ENCODE measurements around the gene MISP.

Gene MISP

DNA sequence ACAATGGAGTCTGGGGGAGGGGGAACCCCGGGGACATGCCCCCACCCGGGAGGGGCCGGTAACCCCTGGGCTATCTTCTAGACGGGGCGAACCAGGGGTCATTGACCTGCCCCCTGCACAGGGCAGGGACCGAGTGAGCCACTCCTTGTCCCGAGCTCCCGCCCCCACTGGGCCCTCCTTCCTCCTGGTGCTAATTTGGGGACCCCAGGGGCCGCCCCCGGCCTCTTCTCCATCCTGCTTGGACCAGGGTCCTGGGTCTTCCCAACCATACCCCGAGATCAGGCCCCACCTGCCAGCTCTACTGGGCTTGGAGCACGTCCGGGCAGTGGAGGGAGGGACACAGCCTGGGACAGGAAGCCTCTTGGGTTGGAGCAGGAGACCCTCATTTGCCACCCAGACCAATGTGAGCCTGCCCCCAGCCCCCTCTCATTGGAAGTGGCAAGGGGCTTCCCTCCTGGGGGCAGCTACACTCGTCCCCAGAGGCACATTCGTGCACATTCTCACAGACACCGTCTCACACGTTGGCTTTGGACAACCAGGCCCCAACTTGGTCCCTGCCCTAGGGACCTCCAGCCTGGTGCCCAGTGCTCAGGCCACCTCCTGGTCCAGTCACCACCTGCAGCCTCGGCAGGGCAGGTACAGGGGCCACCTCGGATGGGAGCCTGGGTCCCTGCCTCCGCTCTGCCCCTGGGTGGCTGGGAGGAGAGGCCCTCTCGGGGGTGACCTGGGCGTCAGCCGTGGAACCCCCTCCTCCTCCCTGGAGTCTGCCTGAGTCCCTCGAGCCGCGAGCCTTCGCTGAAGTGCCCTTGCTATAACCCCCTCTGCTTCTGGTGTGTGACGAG is 3.3 kb upstream of the MISP start:
- no peak for DNase-seq

DNA sequence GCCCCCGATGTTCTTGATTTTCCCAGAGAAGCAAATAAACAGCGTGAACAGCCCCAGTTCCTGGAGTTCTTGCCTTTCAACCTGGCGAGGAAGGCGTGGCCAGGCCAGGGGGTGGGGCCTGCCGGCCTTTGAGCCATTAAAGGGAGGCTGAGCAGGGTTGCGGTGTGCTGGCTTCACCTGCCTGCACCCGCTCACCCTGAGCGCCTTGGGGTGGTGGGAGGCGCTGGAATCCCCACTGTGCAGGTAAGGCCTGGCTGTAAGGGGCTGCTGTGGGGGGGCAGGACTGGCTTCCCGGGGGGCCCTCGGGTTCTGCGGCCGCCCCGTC is 2.7 kb upstream of the MISP start:
- DNase-seq = no peak

DNA sequence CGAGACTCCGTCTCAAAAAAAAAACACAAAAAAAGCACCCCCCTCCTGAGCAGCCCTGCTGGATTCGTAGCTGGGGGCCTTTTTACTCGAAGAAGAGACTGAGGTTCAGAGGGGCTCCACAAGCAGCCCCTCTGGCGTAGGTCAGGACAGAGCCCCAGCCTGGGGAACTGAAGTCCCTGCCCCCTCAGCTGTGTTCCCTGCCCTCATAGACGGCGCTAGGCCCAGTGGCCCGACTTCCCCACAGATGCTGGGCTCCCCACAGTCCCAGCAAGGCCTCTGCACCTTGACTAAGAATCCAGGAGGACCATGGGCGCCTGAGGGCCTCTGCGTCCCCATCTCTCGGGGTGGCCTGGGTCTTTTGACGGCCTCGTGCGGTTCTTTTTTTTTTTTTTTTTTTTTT is 1.1 kb upstream of the MISP start:
- DNase-seq = no peak

DNA sequence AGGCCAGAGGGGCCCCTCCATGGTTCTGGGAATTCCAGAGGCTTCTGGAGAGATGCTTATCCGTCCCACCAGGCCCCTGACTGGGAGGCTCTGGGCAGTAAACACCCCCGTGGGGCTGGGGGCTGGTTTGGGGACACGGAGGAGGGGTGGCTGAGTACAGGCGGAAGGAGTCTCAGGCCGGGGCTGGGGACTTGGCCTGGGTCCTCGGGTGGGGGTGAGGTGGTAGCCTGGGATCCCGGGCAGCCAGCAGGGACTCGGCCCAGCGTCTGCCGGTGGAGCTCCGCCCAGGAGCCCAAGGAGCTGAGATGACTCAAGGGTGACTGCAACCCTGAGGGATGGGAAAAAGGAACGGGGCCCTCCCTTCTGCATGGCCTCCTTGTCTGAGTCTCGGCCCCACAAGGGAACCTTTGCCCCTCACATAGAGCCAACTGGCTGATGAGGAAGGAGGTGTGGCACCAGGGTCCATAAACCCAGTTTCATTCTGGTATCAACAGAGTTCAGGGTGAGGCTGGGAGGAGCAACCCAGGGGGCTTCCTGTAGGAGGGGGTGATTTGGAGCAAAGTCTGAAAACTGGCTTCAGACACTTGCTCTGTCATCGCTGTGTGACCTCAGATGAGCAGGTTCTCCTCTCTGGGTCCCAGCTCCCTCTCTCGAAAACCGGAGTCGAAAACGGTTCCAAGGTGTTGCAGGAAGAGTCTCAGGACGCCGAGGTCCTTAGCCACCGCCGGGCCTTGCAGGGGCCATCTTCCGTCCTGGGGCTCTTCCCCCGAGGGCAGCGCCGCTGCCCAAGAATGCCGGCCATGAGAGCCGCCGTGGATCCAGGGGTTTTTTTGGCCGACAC is 809 bp downstream of the MISP start:
- no peak for DNase-seq

DNA sequence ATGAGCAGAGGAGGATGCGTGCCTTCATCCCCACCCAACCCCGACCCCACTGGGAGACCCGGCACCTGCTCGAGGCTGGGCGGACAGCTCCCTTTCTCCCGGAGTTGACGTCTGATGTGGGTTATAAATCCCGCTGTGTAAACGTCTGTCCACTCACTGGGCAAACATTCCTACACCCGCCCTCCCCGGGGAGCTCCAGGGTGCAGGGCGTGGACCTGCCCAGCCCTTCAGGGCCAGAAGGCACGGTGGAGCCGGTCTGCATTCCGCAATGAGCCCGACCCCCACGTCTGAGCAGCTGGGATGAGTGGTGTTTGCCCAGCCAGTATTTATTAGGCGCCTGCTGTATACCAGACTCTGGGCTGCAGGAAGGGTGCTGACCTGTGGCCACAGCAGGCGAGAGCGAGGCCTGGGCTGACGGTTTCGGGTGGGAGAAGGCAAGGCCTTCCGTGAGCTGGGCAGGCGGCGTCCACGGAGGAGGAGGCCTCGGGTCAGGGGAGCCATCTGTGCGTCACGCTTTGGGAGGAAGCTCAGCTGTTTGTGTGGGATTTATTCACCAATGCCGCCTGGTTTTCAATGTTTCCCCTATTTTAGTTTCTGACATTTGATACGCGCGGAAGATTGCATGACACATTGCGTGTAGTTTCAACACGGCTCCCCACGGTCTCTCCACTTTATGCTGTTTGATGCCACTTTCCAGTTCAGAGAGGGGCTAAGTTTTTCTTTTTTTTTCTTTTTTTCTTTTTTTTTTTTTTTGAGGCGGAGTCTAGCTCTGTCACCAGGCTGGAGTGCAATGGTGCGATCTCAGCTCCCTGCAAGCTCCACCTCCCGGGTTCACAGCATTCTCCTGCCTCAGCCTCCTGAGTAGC is 2.0 kb downstream of the MISP start:
- DNase-seq = no peak

DNA sequence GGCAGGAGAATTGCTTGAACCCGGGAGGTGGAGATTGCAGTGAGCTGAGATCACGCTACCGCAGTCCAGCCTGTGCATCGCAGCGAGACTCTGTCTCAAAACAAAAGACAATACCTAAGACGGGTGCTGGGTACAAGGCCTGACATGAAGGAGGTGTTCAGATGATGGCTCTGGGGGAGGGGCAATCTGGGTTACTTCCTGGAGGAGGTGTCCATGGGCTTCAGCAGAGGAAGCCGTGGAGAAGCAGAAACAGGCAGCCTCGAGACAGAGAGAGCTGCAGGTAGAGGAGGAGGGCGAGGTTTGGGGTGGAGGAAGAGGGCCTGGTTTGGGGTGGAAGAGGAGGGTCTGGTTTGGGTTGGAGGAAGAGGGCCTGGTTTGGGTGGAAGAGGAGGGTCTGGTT is 3.6 kb downstream of the MISP start:
- no peak for DNase-seq

DNA sequence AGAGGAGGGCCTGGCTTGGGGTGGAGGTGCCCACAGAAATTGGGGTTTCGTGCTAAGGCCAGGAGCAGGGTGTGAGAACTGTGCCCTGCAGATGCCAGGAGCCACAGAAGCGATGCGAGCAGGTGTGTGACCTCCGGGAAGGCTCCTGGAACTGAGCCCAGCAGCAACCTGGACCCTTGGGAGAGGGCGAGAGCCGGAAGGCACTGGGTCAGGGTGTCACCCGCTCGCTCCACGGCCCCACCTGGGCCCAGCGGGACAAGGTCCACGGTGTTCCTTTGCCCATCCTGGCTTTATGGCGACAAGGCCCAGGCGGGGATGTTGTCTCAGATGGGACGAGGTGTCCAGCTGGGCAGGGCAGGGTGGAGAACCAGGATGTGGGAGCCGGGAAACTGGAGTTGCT is 4.2 kb downstream of the MISP start:
- DNase-seq = no peak

DNA sequence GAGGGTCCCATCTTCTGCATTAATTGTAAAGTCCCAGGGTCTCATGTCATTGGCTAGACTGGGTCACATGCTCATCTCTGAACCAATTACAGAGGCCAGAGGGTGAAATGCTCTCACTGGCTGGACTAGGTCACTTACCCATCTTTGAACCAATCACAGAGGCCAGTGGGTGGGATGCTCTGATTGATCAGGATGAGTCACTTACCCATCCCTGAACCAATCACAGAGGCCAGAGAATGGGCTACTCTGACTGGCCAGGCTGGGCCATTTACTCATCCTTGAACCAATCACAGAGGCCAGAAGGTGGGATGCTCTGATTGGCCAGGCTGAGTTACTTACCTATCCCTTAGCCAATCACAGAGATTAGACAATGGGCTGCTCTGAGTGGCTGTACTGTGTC is 5.3 kb downstream of the MISP start:
- no peak for DNase-seq

DNA sequence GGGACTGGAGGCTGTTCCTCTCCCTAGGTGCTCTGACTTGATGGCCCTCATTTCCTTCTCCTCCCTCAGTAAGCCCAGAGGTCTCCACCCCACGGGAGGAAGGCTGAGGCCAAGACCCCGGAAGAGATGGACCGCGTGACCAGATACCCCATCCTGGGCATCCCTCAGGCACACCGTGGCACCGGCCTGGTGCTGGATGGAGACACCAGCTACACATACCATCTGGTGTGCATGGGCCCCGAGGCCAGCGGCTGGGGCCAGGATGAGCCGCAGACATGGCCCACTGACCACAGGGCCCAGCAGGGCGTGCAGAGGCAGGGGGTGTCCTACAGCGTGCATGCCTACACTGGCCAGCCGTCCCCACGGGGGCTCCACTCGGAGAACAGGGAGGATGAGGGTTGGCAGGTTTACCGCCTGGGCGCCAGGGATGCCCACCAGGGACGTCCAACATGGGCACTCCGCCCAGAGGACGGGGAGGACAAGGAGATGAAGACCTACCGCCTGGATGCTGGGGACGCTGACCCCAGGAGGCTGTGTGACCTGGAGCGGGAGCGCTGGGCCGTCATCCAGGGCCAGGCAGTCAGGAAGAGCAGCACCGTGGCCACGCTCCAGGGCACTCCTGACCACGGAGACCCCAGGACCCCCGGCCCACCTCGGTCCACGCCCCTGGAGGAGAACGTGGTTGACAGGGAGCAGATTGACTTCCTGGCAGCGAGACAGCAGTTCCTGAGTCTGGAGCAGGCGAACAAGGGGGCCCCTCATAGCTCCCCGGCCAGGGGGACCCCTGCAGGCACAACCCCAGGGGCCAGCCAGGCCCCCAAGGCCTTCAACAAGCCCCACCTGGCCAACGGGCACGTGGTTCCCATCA is 6.1 kb downstream of the MISP start:
- no peak for DNase-seq

DNA sequence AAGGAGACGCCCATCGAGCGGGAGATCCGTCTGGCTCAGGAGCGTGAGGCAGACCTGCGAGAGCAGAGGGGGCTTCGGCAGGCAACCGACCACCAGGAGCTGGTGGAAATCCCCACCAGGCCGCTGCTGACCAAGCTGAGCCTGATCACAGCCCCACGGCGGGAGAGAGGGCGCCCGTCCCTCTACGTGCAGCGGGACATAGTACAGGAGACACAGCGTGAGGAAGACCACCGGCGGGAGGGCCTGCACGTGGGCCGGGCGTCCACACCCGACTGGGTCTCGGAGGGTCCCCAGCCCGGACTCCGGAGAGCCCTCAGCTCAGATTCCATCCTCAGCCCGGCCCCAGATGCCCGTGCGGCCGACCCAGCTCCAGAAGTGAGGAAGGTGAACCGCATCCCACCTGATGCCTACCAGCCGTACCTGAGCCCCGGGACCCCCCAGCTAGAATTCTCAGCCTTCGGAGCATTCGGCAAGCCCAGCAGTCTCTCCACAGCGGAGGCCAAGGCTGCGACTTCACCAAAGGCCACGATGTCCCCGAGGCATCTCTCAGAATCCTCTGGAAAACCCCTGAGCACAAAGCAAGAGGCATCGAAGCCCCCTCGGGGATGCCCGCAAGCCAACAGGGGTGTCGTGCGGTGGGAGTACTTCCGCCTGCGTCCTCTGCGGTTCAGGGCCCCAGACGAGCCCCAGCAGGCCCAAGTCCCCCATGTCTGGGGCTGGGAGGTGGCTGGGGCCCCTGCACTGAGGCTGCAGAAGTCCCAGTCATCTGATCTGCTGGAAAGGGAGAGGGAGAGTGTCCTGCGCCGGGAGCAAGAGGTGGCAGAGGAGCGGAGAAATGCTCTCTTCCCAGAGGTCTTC is 7.1 kb downstream of the MISP start:
- DNase-seq = no peak

DNA sequence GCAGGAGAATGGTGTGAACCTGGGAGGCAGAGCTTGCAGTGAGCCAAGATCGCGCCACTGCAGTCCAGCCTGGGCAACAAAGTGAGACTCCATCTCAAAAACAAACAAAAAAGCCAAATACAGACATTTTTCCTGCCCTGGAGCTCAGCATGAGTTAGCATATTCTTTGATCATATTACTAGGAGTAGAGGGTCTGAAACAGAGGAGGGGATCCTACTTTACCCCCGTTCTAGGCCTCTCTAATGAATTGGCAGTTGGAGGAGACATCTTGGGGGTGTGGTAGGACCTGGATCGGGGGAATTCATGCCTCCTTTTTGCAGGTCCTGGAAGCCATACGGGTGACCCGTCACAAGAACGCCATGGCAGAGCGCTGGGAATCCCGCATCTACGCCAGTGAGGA is 12.3 kb downstream of the MISP start:
- DNase-seq = no peak

DNA sequence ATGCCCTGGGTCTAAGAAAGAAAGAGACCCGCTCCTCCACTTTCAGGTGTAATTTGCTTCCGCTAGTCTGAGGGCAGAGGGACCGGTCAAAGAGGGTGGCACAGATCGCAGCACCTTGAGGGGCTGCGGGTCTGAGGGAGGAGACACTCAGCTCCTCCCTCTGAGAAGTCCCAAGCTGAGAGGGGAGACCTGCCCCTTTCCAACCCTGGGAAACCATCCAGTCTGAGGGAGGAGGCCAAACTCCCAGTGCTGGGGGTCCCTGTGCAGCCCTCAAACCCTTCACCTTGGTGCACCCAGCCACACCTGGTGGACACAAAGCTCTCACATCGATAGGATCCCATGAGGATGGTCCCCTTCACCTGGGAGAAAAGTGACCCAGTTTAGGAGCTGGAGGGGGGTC is 13.0 kb downstream of the MISP start:
- DNase-seq = no peak

DNA sequence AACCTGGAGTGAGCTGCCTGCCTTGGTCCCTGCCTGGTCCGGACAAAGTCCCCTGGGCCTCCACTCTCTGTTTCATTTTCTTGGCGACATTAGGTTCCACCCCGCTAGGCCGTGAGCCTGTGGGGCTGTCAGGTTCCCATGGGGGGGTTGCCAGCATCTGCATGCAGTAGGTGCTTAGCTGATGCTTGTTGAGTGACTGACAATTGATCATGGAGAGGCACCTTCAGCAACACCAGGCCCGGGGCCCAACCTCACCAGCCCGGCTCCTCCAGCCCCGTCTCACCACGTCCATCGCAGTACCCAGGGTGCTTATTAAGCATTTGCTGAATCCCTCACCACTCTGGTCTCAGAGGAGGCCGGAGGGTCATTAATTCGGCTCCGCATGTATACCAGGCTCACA is 13.4 kb downstream of the MISP start:
- no peak for DNase-seq

DNA sequence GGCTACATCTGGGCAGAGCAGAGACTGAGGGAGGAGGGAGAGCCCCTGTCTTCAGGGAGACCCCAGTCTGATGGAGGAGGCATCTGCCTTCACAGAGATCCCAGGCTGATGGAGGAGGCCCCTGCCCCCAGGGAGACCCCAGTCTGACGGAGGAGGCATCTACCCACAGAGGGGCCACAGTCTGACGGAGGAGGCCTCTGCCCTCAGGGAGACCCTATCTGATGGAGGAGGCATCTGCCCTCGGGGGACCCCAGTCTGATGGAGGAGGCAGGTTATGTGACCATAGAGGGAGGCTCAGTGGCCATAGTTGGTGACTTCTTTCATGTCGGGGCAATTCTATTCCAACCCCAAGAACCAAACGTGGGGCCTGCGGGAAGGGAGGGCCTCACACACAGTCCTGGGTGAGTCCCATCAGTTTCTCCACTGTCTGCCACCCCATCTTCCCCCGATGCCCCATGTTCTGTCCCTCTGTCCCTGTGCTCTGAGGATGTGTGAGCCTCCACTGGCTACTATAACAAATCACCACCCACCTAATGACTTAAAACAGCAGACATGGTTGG is 14.3 kb downstream of the MISP start:
- no peak for DNase-seq

DNA sequence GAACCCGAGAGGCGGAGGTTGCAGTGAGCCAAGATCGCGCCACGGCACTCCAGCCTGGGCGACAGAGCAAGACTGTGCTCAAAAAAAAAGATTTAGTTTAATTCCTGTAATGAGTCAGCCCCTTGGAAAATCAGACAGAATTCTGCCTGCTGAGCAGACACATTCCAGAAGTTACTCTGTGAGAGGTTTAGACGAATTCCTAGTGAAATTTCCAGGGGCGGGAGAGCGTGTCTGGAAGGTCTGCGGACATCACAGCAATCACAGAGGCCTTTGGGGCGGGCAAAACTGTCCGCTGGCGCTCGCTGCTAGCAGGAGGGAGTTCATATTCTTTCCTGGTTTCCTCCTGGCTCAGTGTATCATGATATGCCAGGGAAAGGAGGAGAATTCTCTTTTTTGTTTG is 17.5 kb downstream of the MISP start:
- DNase-seq = no peak

DNA sequence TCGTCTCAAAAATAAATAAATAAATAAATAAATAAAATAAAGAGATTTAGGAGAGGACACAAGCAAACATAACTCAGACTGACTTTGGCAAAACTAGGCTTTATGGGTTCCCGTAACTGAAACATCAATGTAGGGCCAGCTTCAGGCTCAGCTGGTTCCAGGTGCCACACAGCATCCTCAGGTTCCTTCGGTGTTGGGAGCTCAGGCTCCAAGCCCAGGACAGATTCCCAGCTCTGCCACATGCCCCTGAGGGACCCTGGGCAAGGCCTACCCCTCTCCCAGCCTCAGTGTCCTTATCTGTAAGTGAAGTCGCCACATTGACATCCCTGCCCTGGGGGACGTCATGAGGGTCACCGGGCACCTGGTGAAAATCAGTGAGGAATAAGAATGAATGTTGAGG is 18.7 kb downstream of the MISP start:
- no peak for DNase-seq

DNA sequence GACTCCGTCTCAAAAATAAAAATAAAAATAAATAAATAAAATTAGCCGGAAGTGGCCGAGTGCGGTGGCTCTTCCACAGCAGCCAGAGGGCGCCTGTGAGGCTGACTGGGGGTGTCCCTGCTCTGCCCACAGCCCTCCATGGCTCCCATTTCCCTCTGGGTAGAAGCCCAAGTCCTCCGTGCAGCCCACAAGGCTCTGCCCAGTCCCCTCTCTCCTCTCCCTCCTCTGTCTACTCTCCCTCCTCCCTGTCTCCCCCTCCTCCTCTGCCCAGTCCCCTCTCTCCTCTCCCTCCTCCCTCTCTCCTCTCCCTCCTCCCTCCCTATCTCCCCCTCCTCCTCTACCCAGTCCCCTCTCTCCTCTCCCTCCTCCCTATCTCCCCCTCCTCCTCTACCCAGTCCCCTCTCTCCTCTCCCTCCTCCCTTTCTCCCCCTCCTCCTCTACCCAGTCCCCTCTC is 20.4 kb downstream of the MISP start:
- DNase-seq = peak in 1 of 4 experiments; percentile 10

DNA sequence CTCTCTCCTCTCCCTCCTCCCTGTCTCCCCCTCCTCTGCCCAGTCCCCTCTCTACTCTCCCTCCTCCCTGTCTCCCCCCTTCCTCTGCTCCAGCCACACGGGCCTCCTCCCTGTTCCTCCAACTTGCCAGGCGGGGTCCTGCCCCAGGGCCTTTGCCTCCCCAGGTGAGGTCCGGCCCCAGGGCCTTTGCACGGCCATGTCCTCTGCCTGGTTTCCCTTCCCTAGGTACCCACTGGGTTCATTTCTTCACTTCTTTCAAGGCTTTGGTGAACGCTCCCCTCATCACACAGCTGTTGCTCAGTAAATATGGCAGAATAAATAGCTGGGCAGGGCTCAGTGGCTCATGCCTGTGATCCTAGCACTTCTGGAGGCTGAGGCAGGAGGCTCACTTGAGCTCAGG is 21.2 kb downstream of the MISP start:
- no peak for DNase-seq

DNA sequence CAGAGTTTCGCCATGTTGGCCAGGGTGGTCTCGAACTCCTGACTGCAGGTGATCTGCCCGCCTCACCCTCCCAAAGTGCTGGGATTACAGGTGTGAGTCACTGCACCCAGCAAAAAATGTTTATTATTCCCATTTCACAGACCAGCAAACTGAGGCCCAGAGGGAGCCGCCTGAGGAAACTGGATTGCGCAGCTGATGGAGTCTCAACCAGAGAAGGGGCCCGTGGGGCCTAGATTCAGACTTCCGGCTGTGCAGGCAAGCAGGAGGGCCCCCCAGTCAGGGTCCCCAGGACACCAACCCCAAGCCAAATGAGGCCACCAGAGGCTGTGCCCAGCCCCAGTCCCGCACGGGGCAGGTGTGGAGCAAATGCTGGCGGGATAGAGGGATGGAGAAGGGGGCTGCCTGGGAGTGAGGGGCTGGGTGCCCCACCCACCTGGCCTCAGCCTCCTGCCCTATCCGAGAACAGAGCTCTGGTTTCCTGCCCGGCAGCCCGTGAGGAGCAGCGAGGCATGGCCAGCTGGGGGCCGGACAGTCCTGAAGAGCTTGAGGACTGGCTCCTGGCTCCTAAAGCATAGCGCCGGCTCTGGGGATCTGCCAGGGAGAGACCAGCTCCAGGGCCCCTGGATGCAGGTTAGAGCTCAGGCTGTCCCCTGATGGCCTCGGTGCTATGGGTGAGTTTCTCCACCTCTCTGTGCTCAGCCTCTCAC is 22.0 kb downstream of the MISP start:
- DNase-seq = no peak

DNA sequence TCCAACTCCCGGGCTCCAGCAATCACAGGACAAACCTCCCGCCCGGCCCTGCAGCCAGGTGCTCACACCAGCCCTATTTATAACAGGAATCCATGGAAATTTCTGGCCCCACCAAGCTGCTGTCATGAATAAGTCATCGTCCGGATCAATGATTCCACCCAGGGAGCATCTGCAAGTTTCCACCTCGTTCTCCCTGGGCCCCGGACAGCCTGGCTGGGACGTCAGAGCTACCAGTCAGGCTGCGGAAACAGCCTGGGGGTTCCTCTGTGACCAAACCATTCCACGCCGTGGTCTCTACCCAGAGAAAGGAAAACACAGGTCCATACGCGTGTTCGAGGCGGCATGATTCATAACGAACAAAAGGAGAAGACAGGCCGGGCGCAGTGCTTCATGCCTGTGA is 25.6 kb downstream of the MISP start:
- no peak for DNase-seq
